ENCODE data around the gene CTF1.

- TF ChIP-seq POLR2A (IDR thresholded peaks at IDR 0.05): no peak
- no peak for TF ChIP-seq CTCF (IDR thresholded peaks at IDR 0.05)
These were observed 7.8 kb downstream of the CTF1 start for GRCh38 chr16:30904114-30904780.

Measured in lower leg skin (tissue), 3 donors.